ENCODE data around the gene RAD1. TPM values are rescaled to one million over a fixed set of nuclear protein-coding genes. Genes with fewer than 3 reads are reported as not detected.
A peak's percentile ranks its signal among the peaks of the same experiment; 100 is the strongest.

The RAD1 gene
- total and polyA plus RNA-seq, 11 donors: 12.8 to 29.6 (median 22.7) TPM

- H3K27me3 ChIP-seq: no peaks in the 10 kb centered on the region
- no peak overlapping the region for H3K27ac ChIP-seq
- H3K4me3 ChIP-seq: no peak overlapping the region
- peaks cover 0 to 13% (median 0%) of the 10 kb centered on the region in 9 donors for H3K36me3 ChIP-seq
- no peaks in the 10 kb centered on the region for H3K4me1 ChIP-seq
- no peak for DNase-seq
- no peak for TF ChIP-seq CTCF (IDR thresholded peaks at IDR 0.05)
- no peak for TF ChIP-seq POLR2A (IDR thresholded peaks at IDR 0.05)
- WGBS, 4 donors: 88 to 95% (median 95%) methylated on average over 2 of the region's 2 CpGs
- ATAC-seq: no peak
- no peaks in the 10 kb centered on the region for H3K9me3 ChIP-seq
- intact Hi-C loops (cut with DNase I): loop anchor here (2.0 to 10.0 kb wide), 10 partner anchors 64 to 427 kb away; partner anchors contain the start of genes RAI14 (in 4 of the 10) and TTC23L (in 1 of the 10)
These were observed 16.2 kb downstream of the RAD1 start for GRCh38 chr5:34899066-34899465.

- H3K36me3 ChIP-seq: peaks cover 0 to 13% (median 0%) of the 10 kb centered on the region in 9 donors
- WGBS, 4 donors: 0 to 6% (median 1%) methylated on average over 3 of the region's 3 CpGs
- DNase-seq (peak in 4 of 5 donors; percentile 50 to 58 (median 52)), ATAC-seq (peak in 3 of 4 donors; percentile 78 to 87 (median 79))
- H3K4me3 ChIP-seq: no peak overlapping the region
- H3K4me1 ChIP-seq: no peaks in the 10 kb centered on the region
- intact Hi-C loops (cut with DNase I): loop anchor here (1.0 to 10.0 kb wide), 13 partner anchors 64 to 426 kb away; partner anchors contain the start of genes RAI14 (in 4 of the 10) and TTC23L (in 1 of the 10)
- H3K9me3 ChIP-seq: no peaks in the 10 kb centered on the region
- no peak overlapping the region for H3K27ac ChIP-seq
- no peaks in the 10 kb centered on the region for H3K27me3 ChIP-seq
- no peak for TF ChIP-seq POLR2A (IDR thresholded peaks at IDR 0.05)
- TF ChIP-seq CTCF (IDR thresholded peaks at IDR 0.05): peak; percentile 70 to 94 (median 85)
These were observed 16.9 kb downstream of the RAD1 start for GRCh38 chr5:34898258-34898895.

- TF ChIP-seq CTCF (IDR thresholded peaks at IDR 0.05) (no peak), POLR2A (IDR thresholded peaks at IDR 0.05) (no peak)
- H3K27me3 ChIP-seq: no peaks in the 10 kb centered on the region
- H3K4me1 ChIP-seq: no peaks in the 10 kb centered on the region
- H3K4me3 ChIP-seq: no peak overlapping the region
- H3K36me3 ChIP-seq: peaks cover 0 to 13% (median 0%) of the 10 kb centered on the region in 9 donors
- intact Hi-C loops (cut with DNase I): loop anchor here (1.0 to 10.0 kb wide), 13 partner anchors 63 to 425 kb away; partner anchors contain the start of genes RAI14 (in 4 of the 10) and TTC23L (in 1 of the 10)
- H3K27ac ChIP-seq: no peak overlapping the region
- H3K9me3 ChIP-seq: no peaks in the 10 kb centered on the region
- ATAC-seq: no peak
- no peak for DNase-seq
These were observed 17.7 kb downstream of the RAD1 start for GRCh38 chr5:34897646-34898045.

GRCh38 chr5:34895641-34896419, 19.5 kb downstream of the RAD1 start:
- no peak for ATAC-seq
- DNase-seq: no peak
- Histone ChIP-seq H3K27ac (no peak overlapping the region), H3K9me3 (no peaks in the 10 kb centered on the region), H3K27me3 (no peaks in the 10 kb centered on the region), H3K4me1 (no peaks in the 10 kb centered on the region), H3K36me3 (peaks cover 0 to 6% (median 0%) of the 10 kb centered on the region in 9 donors), H3K4me3 (no peak overlapping the region)
- intact Hi-C loops (cut with DNase I): loop anchor here in 7 of 10 donors (2.0 to 10.0 kb wide), 8 partner anchors 61 to 424 kb away; partner anchors contain the start of genes RAI14 (in 4 of the 7) and TTC23L (in 1 of the 7)
- 84 to 98% (median 90%) methylated on average over 2 of the region's 2 CpGs for WGBS, 4 donors
- TF ChIP-seq CTCF (IDR thresholded peaks at IDR 0.05): no peak

All from heart left ventricle (tissue), 16 donors.